CD14-positive monocyte (primary cell): ENCODE data around the gene TRAPPC8. TPM values are rescaled to one million over a fixed set of nuclear protein-coding genes. Genes with fewer than 3 reads are reported as not detected.
A peak's percentile ranks its signal among the peaks of the same experiment; 100 is the strongest.

ENCODE experiments used
- DNase-seq, 3 donors: peaks; one replicate each; pipeline ENCODE4 v3.0.0-alpha.2; 2011 to 2022
- H2AFZ ChIP-seq: 2 replicates; pipeline ENCODE4 v1.6.0; 2012; ENCODE audit warnings: mild to moderate bottlenecking, low read depth, low read length, inconsistent platforms; ENCODE audit not compliant: insufficient read depth, poor library complexity, severe bottlenecking
- H3K27ac ChIP-seq, 2 donors: 1 replicate in 1 of 2; 2 replicates in 1 of 2; pipeline ENCODE4 v1.5.1; 2012 to 2013; ENCODE audit warnings: low read length in 2 of 2, control low read depth in 1 of 2, inconsistent platforms in 1 of 2, low read depth in 1 of 2, mild to moderate bottlenecking in 1 of 2
- H3K27me3 ChIP-seq, 2 donors: one replicate each; pipeline versions ENCODE4 v1.6.0 to v1.6.1; 2011 to 2013; ENCODE audit warnings: low read length in 2 of 2; ENCODE audit not compliant: control insufficient read depth in 2 of 2, insufficient read depth in 2 of 2
- H3K36me3 ChIP-seq, 2 donors: replicated peaks in 1 of 2; 1 replicate in 1 of 2; 2 replicates in 1 of 2; pipeline versions ENCODE4 v1.5.1 to v1.6.1; 2012 to 2013; ENCODE audit warnings: low read length in 2 of 2, control low read depth in 1 of 2, inconsistent platforms in 1 of 2, mild to moderate bottlenecking in 1 of 2; ENCODE audit not compliant: insufficient read depth in 2 of 2, control insufficient read depth in 1 of 2
- H3K4me1 ChIP-seq, 2 donors: 1 replicate in 1 of 2; 2 replicates in 1 of 2; pipeline versions ENCODE4 v1.5.1 to v1.6.1; 2012 to 2013; ENCODE audit warnings: low read length in 2 of 2, control low read depth in 1 of 2, inconsistent platforms in 1 of 2, mild to moderate bottlenecking in 1 of 2, moderate library complexity in 1 of 2; ENCODE audit not compliant: insufficient read depth in 2 of 2, control insufficient read depth in 1 of 2
- H3K4me2 ChIP-seq: replicated peaks from 2 replicates; pipeline ENCODE3; 2012; ENCODE audit warnings: low read length, moderate library complexity, mild to moderate bottlenecking; ENCODE audit not compliant: poor library complexity, severe bottlenecking; ENCODE audit errors: extremely low read depth
- H3K4me3 ChIP-seq, 3 experiments: fragments of 200-600 bp in 1 of 3; sonication (generic) in 1 of 3; replicated peaks in 1 of 3; 1 replicate in 2 of 3; 2 replicates in 1 of 3; pipeline ENCODE4 v1.5.1; 2011 to 2013; ENCODE audit warnings: low read length in 3 of 3, mild to moderate bottlenecking in 3 of 3, control low read depth in 2 of 3, low read depth in 2 of 3, inconsistent platforms in 1 of 3, moderate library complexity in 1 of 3
- H3K79me2 ChIP-seq: 2 replicates; pipeline ENCODE4 v1.6.0; 2012; ENCODE audit warnings: mild to moderate bottlenecking, control low read depth, inconsistent platforms, low read length, moderate library complexity; ENCODE audit not compliant: insufficient read depth
- H3K9ac ChIP-seq: 2 replicates; pipeline ENCODE4 v1.6.0; 2017; ENCODE audit warnings: low read length, mild to moderate bottlenecking; ENCODE audit not compliant: insufficient read depth, poor library complexity, severe bottlenecking
- H3K9me3 ChIP-seq, 2 donors: replicated peaks in 1 of 2; 1 replicate in 1 of 2; 2 replicates in 1 of 2; pipeline versions ENCODE4 v1.5.1 to v1.6.1; 2012 to 2013; ENCODE audit warnings: low read length in 2 of 2, control low read depth in 1 of 2; ENCODE audit not compliant: control insufficient read depth in 1 of 2, insufficient read depth in 1 of 2
- H4K20me1 ChIP-seq: 2 replicates; pipeline ENCODE4 v1.6.0; 2012; ENCODE audit warnings: mild to moderate bottlenecking, low read length, control low read depth, moderate library complexity; ENCODE audit not compliant: insufficient read depth
- H3K27ac Mint-ChIP-seq, 7 donors: one replicate each; pipeline ENCODE4 v1.8.0; 2020; ENCODE audit warnings: mild to moderate bottlenecking in 7 of 7, mixed read lengths in 7 of 7, moderate library complexity in 6 of 7, inconsistent platforms in 2 of 7
- H3K27me3 Mint-ChIP-seq, 3 donors: one replicate each; pipeline ENCODE4 v1.8.0; 2021 to 2022; ENCODE audit warnings: low read depth in 3 of 3, mild to moderate bottlenecking in 3 of 3, mixed read lengths in 3 of 3, moderate library complexity in 3 of 3, inconsistent platforms in 1 of 3
- H3K36me3 Mint-ChIP-seq, 2 donors: one replicate each; pipeline ENCODE4 v1.8.0; 2020; ENCODE audit warnings: mixed read lengths in 2 of 2, inconsistent platforms in 1 of 2, mild to moderate bottlenecking in 1 of 2
- H3K4me1 Mint-ChIP-seq: one replicate; pipeline ENCODE4 v1.8.0; 2020; ENCODE audit warnings: mild to moderate bottlenecking, mixed read lengths
- H3K4me3 Mint-ChIP-seq, 2 donors: one replicate each; pipeline ENCODE4 v1.8.0; 2020; ENCODE audit warnings: mild to moderate bottlenecking in 2 of 2, mixed read lengths in 2 of 2, moderate library complexity in 1 of 2
- H3K9me3 Mint-ChIP-seq, 7 donors: one replicate each; pipeline ENCODE4 v1.8.0; 2020 to 2022; ENCODE audit warnings: mixed read lengths in 7 of 7, mild to moderate bottlenecking in 6 of 7, moderate library complexity in 6 of 7, inconsistent platforms in 2 of 7
- WGBS: methylation state at CpG from one replicate; pipeline ENCODE4 v1.1.5; 2013; ENCODE audit warnings: missing lambda C conversion rate; ENCODE audit not compliant: insufficient coverage; 5-methylcytosine and 5-hydroxymethylcytosine counted together
- intact Hi-C, 2 donors: fragments of 100-400 bp; cut with micrococcal nuclease; formaldehyde crosslinking; loops; one replicate each; pipeline versions ENCODE4 v1.15.0 to v1.15.1; 2023
- polyA plus RNA-seq, 3 donors: library from polyadenylated mRNA; depleted of rRNA in 1 of 3; unstranded in 2 of 3; stranded (reverse) in 1 of 3; fragments of 300-500 nt in 2 of 3; fragments of >200 nt in 1 of 3; fragmentation: Illumina TruSeq in 2 of 3; gene quantifications; 1 replicate in 2 of 3; 2 replicates in 1 of 3; pipeline ENCODE4 v1.2.3, GENCODE V29; 2012 to 2021
- TF ChIP-seq, protein P1 (sequence below): fragments of 200-600 bp; IDR thresholded peaks from one replicate; pipeline ENCODE4 v1.8.0; 2022; ENCODE audit warnings: antibody characterized with exemption, mild to moderate bottlenecking

Gene TRAPPC8
- polyA plus RNA-seq, 3 donors: 16.2 to 52.7 (median 22.1) TPM

DNA sequence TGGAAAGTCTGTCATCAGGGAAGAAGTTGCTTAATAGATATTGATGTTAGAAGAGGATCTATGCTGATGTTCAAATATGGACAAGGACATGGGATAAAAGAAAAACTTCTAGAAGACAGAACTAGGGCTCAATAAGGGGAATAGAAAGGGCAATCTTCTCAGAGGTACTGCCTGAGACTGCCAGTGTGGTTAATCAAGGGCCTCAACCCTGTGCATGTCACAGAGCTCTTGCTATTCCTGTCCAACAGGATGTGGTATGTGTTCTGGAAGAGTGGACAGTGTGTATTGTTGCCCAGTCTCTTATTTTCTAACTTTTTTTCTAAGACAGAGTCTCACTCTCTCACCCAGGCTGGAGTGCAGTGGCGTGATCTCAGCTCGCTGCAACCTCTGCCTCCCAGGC is 47.9 kb upstream of the TRAPPC8 start:
- no peaks in the 10 kb centered on the region for H3K4me1 Mint-ChIP-seq
- Histone ChIP-seq H2AFZ (no peak overlapping the region), H3K27me3 (no peaks in the 10 kb centered on the region), H3K9me3 (no peaks in the 10 kb centered on the region), H3K79me2 (no peaks in the 10 kb centered on the region), H3K36me3 (no peaks in the 10 kb centered on the region), H3K4me1 (no peaks in the 10 kb centered on the region), H3K4me2 (no peak overlapping the region), H4K20me1 (no peaks in the 10 kb centered on the region), H3K9ac (no peak overlapping the region), H3K4me3 (no peak overlapping the region), H3K27ac (no peak overlapping the region)
- TF ChIP-seq, protein P1, sequence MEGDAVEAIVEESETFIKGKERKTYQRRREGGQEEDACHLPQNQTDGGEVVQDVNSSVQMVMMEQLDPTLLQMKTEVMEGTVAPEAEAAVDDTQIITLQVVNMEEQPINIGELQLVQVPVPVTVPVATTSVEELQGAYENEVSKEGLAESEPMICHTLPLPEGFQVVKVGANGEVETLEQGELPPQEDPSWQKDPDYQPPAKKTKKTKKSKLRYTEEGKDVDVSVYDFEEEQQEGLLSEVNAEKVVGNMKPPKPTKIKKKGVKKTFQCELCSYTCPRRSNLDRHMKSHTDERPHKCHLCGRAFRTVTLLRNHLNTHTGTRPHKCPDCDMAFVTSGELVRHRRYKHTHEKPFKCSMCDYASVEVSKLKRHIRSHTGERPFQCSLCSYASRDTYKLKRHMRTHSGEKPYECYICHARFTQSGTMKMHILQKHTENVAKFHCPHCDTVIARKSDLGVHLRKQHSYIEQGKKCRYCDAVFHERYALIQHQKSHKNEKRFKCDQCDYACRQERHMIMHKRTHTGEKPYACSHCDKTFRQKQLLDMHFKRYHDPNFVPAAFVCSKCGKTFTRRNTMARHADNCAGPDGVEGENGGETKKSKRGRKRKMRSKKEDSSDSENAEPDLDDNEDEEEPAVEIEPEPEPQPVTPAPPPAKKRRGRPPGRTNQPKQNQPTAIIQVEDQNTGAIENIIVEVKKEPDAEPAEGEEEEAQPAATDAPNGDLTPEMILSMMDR: no peak
- peaks cover 0 to 1% (median 0%) of the 10 kb centered on the region in 3 donors for H3K27me3 Mint-ChIP-seq
- H3K9me3 Mint-ChIP-seq: peaks cover 0 to 2% (median 0%) of the 10 kb centered on the region in 7 donors
- H3K36me3 Mint-ChIP-seq: no peaks in the 10 kb centered on the region
- DNase-seq: no peak
- no CpG with 5 or more reads among the region's 2 CpGs for WGBS
- H3K27ac Mint-ChIP-seq: peak overlapping the region in 1 of 7 donors; percentile 69
- no peak overlapping the region for H3K4me3 Mint-ChIP-seq
- intact Hi-C loops: no loop called here

- TF ChIP-seq, protein P1: no peak
- Histone ChIP-seq H3K4me2 (no peak overlapping the region), H3K4me3 (no peak overlapping the region), H3K9me3 (peaks cover 1 to 3% of the 10 kb centered on the region in 2 donors), H3K79me2 (no peaks in the 10 kb centered on the region), H3K4me1 (no peaks in the 10 kb centered on the region), H3K27ac (no peak overlapping the region), H3K36me3 (no peaks in the 10 kb centered on the region), H4K20me1 (no peaks in the 10 kb centered on the region), H3K27me3 (no peaks in the 10 kb centered on the region), H2AFZ (no peak overlapping the region), H3K9ac (no peak overlapping the region)
- intact Hi-C loops: no loop called here
- Mint-ChIP-seq H3K27ac (no peak overlapping the region), H3K4me3 (no peak overlapping the region), H3K4me1 (no peaks in the 10 kb centered on the region), H3K9me3 (peaks cover 3 to 10% (median 8%) of the 10 kb centered on the region in 7 donors), H3K36me3 (no peaks in the 10 kb centered on the region), H3K27me3 (peaks cover 0 to 1% (median 1%) of the 10 kb centered on the region in 3 donors)
- no peak for DNase-seq
- WGBS: 100% methylated on average over 3 of the region's 5 CpGs
These were observed 41.0 kb upstream of the TRAPPC8 start for GRCh38 chr18:31983976-31984375.
